Naive thymus-derived CD4-positive, alpha-beta T cell (primary cell): Measurements from ENCODE around the gene SMC1B. TPM values are rescaled to one million over a fixed set of nuclear protein-coding genes. Genes with fewer than 3 reads are reported as not detected.

Experiments
- ATAC-seq: fragments of 150-1000 bp; cut with Tn5 transposase; 2 replicates; pipeline ENCODE4 v1.10.0; 2021; ENCODE audit warnings: mild to moderate bottlenecking, moderate library complexity
- CTCF ChIA-PET: fragments of 350-600 bp; sonication (Branson Sonifier 250); formaldehyde crosslinking; loops from one replicate; lab custom pipeline; 2021; ENCODE audit warnings: antibody characterized with exemption; lab: Charles Lee
- POLR2A ChIA-PET: fragments of 350-600 bp; sonication (Branson Sonifier 250); formaldehyde crosslinking; loops from one replicate; lab custom pipeline; 2021; ENCODE audit warnings: antibody characterized with exemption, inconsistent platforms; lab: Charles Lee
- DNase-seq, 9 donors: peaks; one replicate each; pipeline versions ENCODE4 v3.0.0 to v3.0.0-alpha.2; 2020 to 2022; ENCODE audit warnings: mixed read lengths in 1 of 9
- H3K27ac ChIP-seq: one replicate; pipeline ENCODE4 v1.7.0; 2013; ENCODE audit warnings: mild to moderate bottlenecking, low read depth, low read length, moderate library complexity
- H3K27me3 ChIP-seq, 2 donors: one replicate each; pipeline ENCODE4 v1.7.0; 2013; ENCODE audit warnings: low read length in 2 of 2, mild to moderate bottlenecking in 2 of 2, moderate library complexity in 2 of 2; ENCODE audit not compliant: control insufficient read depth in 2 of 2, insufficient read depth in 2 of 2
- H3K36me3 ChIP-seq, 3 experiments: 1 replicate in 2 of 3; 2 replicates in 1 of 3; pipeline ENCODE4 v1.7.0; 2013; ENCODE audit warnings: low read length in 3 of 3, mild to moderate bottlenecking in 3 of 3, moderate library complexity in 1 of 3; ENCODE audit not compliant: insufficient read depth in 3 of 3, control insufficient read depth in 2 of 3
- H3K4me1 ChIP-seq, 2 donors: one replicate each; pipeline ENCODE4 v1.7.0; 2013; ENCODE audit warnings: low read length in 2 of 2, mild to moderate bottlenecking in 2 of 2, moderate library complexity in 1 of 2; ENCODE audit not compliant: control insufficient read depth in 2 of 2, insufficient read depth in 2 of 2
- H3K4me3 ChIP-seq: 2 replicates; pipeline ENCODE4 v1.7.0; 2013; ENCODE audit warnings: mild to moderate bottlenecking, low read length
- H3K9me3 ChIP-seq, 3 experiments: 1 replicate in 2 of 3; 2 replicates in 1 of 3; pipeline ENCODE4 v1.7.0; 2013; ENCODE audit warnings: low read length in 3 of 3; ENCODE audit not compliant: control insufficient read depth in 2 of 3
- H3K27ac Mint-ChIP-seq, 9 donors: one replicate each; pipeline ENCODE4 v1.8.0; 2020 to 2022; ENCODE audit warnings: mixed read lengths in 9 of 9, mild to moderate bottlenecking in 8 of 9, moderate library complexity in 5 of 9, inconsistent platforms in 2 of 9
- H3K27me3 Mint-ChIP-seq, 5 donors: one replicate each; pipeline ENCODE4 v1.8.0; 2021 to 2022; ENCODE audit warnings: mixed read lengths in 5 of 5, mild to moderate bottlenecking in 1 of 5
- H3K36me3 Mint-ChIP-seq, 5 donors: one replicate each; pipeline ENCODE4 v1.8.0; 2020 to 2022; ENCODE audit warnings: mixed read lengths in 5 of 5, mild to moderate bottlenecking in 3 of 5, inconsistent platforms in 1 of 5
- H3K4me1 Mint-ChIP-seq, 7 donors: one replicate each; pipeline ENCODE4 v1.8.0; 2020 to 2022; ENCODE audit warnings: mixed read lengths in 7 of 7, mild to moderate bottlenecking in 3 of 7, inconsistent platforms in 1 of 7
- H3K4me3 Mint-ChIP-seq, 10 donors: one replicate each; pipeline ENCODE4 v1.8.0; 2020 to 2022; ENCODE audit warnings: mild to moderate bottlenecking in 10 of 10, mixed read lengths in 10 of 10, moderate library complexity in 6 of 10, inconsistent platforms in 2 of 10
- H3K9me3 Mint-ChIP-seq, 11 donors: one replicate each; pipeline ENCODE4 v1.8.0; 2020 to 2022; ENCODE audit warnings: mixed read lengths in 11 of 11, mild to moderate bottlenecking in 4 of 11, inconsistent platforms in 1 of 11, moderate library complexity in 1 of 11
- intact Hi-C, 2 donors: fragments of 100-400 bp; cut with micrococcal nuclease; formaldehyde crosslinking; loops; one replicate each; pipeline ENCODE4 v1.15.1; 2023
- polyA plus RNA-seq, 2 donors: library from polyadenylated mRNA; unstranded; fragments of 300-500 nt; fragmentation: Illumina TruSeq; gene quantifications; one replicate each; pipeline ENCODE4 v1.2.3, GENCODE V29; 2021
- total RNA-seq, 6 experiments: library from RNA in 5 of 6; stranded (reverse) in 5 of 6; gene quantifications; 1 replicate in 5 of 6; 2 replicates in 1 of 6; pipeline ENCODE4 v1.2.3 and lab custom pipeline; 2021 to 2026

SMC1B gene
- total and polyA plus RNA-seq, 7 experiments from 2014 or later = 0.11 to 0.70 TPM; not detected in 5

- no peaks in the 10 kb centered on the region for H3K27me3 Mint-ChIP-seq
- Histone ChIP-seq H3K4me3 (no peak overlapping the region), H3K27me3 (no peaks in the 10 kb centered on the region), H3K9me3 (no peaks in the 10 kb centered on the region), H3K27ac (no peak overlapping the region), H3K36me3 (peaks cover 0 to 9% (median 0%) of the 10 kb centered on the region in 3 experiments), H3K4me1 (peaks cover 25 to 40% of the 10 kb centered on the region in 2 donors)
- H3K27ac Mint-ChIP-seq = peak overlapping the region; percentile 3 to 100 (median 99)
- peaks cover 45 to 91% (median 83%) of the 10 kb centered on the region in 7 donors for H3K4me1 Mint-ChIP-seq
- H3K4me3 Mint-ChIP-seq = peak overlapping the region in 6 of 10 donors; percentile 6 to 55 (median 31)
- DNase-seq = no peak
- H3K36me3 Mint-ChIP-seq = peaks cover 0 to 20% (median 0%) of the 10 kb centered on the region in 5 donors
- ATAC-seq = no peak
- ChIA-PET POLR2A (interaction anchor here (1.2 kb wide), 1 partner anchor 21 kb away, joined by 4 read pairs; no protein-coding TSS in a partner anchor), CTCF (no interaction called here)
- intact Hi-C loops = no loop called here
- H3K9me3 Mint-ChIP-seq = no peaks in the 10 kb centered on the region
Observed at GRCh38 chr22:45314054-45314721, 99.2 kb downstream of the SMC1B start.

- intact Hi-C loops = no loop called here
- Mint-ChIP-seq H3K27me3 (no peaks in the 10 kb centered on the region), H3K36me3 (peaks cover 0 to 20% (median 0%) of the 10 kb centered on the region in 5 donors), H3K4me3 (peak overlapping the region in 8 of 10 donors; percentile 3 to 97 (median 31)), H3K27ac (peak overlapping the region in 8 of 9 donors; percentile 62 to 99 (median 88)), H3K9me3 (no peaks in the 10 kb centered on the region), H3K4me1 (peaks cover 47 to 86% (median 78%) of the 10 kb centered on the region in 7 donors)
- no peak for ATAC-seq
- DNase-seq = no peak
- Histone ChIP-seq H3K36me3 (peaks cover 0 to 9% (median 0%) of the 10 kb centered on the region in 3 experiments), H3K4me3 (no peak overlapping the region), H3K27ac (no peak overlapping the region), H3K4me1 (peaks cover 23 to 41% of the 10 kb centered on the region in 2 donors), H3K9me3 (no peaks in the 10 kb centered on the region), H3K27me3 (no peaks in the 10 kb centered on the region)
- POLR2A ChIA-PET = interaction anchor here (0.7 to 8.9 kb wide), 2 partner anchors 10 to 15 kb away, joined by 4 to 73 read pairs; no protein-coding TSS in a partner anchor
- CTCF ChIA-PET = interaction anchor here (1.2 kb wide), 1 partner anchor 99 kb away, joined by 3 read pairs; no protein-coding TSS in a partner anchor
Observed at GRCh38 chr22:45312856-45313255, 100.5 kb downstream of the SMC1B start.

GRCh38 chr22:45312415-45312814, 101.0 kb downstream of the SMC1B start:
- ATAC-seq (no peak), DNase-seq (no peak)
- ChIA-PET POLR2A (interaction anchor here (0.7 to 8.9 kb wide), 3 partner anchors 11 to 29 kb away, joined by 4 to 73 read pairs (median 5); no protein-coding TSS in a partner anchor), CTCF (interaction anchor here (1.2 kb wide), 1 partner anchor 99 kb away, joined by 3 read pairs; no protein-coding TSS in a partner anchor)
- no peaks in the 10 kb centered on the region for H3K9me3 Mint-ChIP-seq
- H3K4me3 Mint-ChIP-seq = peak overlapping the region in 7 of 10 donors; percentile 3 to 97 (median 84)
- Histone ChIP-seq H3K4me3 (no peak overlapping the region), H3K36me3 (peaks cover 0 to 9% (median 0%) of the 10 kb centered on the region in 3 experiments), H3K27me3 (no peaks in the 10 kb centered on the region), H3K4me1 (peaks cover 19 to 37% of the 10 kb centered on the region in 2 donors), H3K9me3 (no peaks in the 10 kb centered on the region), H3K27ac (no peak overlapping the region)
- peaks cover 47 to 82% (median 73%) of the 10 kb centered on the region in 7 donors for H3K4me1 Mint-ChIP-seq
- intact Hi-C loops = no loop called here
- H3K36me3 Mint-ChIP-seq = peaks cover 0 to 20% (median 0%) of the 10 kb centered on the region in 5 donors
- peak overlapping the region in 8 of 9 donors; percentile 62 to 99 (median 90) for H3K27ac Mint-ChIP-seq
- no peaks in the 10 kb centered on the region for H3K27me3 Mint-ChIP-seq

GRCh38 chr22:45310977-45311531, 102.3 kb downstream of the SMC1B start:
- Histone ChIP-seq H3K27ac (peak overlapping the region; percentile 96), H3K9me3 (no peaks in the 10 kb centered on the region), H3K36me3 (peaks cover 0 to 6% (median 0%) of the 10 kb centered on the region in 3 experiments), H3K4me3 (peak overlapping the region; percentile 76), H3K27me3 (no peaks in the 10 kb centered on the region), H3K4me1 (peaks cover 14 to 24% of the 10 kb centered on the region in 2 donors)
- DNase-seq = no peak
- Mint-ChIP-seq H3K27ac (peak overlapping the region; percentile 88 to 99 (median 92)), H3K4me1 (peaks cover 45 to 68% (median 62%) of the 10 kb centered on the region in 7 donors), H3K27me3 (no peaks in the 10 kb centered on the region), H3K4me3 (peak overlapping the region; percentile 84 to 97 (median 89)), H3K9me3 (no peaks in the 10 kb centered on the region), H3K36me3 (peaks cover 0 to 17% (median 0%) of the 10 kb centered on the region in 5 donors)
- CTCF ChIA-PET = no interaction called here
- intact Hi-C loops = no loop called here
- no peak for ATAC-seq
- POLR2A ChIA-PET = interaction anchor here (0.7 to 8.9 kb wide), 5 partner anchors 8 to 30 kb away, joined by 3 to 73 read pairs (median 7); no protein-coding TSS in a partner anchor

GRCh38 chr22:45310331-45310976, 102.9 kb downstream of the SMC1B start:
- CTCF ChIA-PET = no interaction called here
- H3K36me3 Mint-ChIP-seq = peaks cover 0 to 17% (median 0%) of the 10 kb centered on the region in 5 donors
- peaks cover 39 to 62% (median 56%) of the 10 kb centered on the region in 7 donors for H3K4me1 Mint-ChIP-seq
- POLR2A ChIA-PET = interaction anchor here (0.9 to 8.9 kb wide), 5 partner anchors 9 to 104 kb away, joined by 3 to 73 read pairs (median 7); partner anchors contain the start of gene RIBC2
- no peaks in the 10 kb centered on the region for H3K9me3 Mint-ChIP-seq
- H3K27ac ChIP-seq = peak overlapping the region; percentile 96
- no peaks in the 10 kb centered on the region for H3K27me3 Mint-ChIP-seq
- no peaks in the 10 kb centered on the region for H3K27me3 ChIP-seq
- no peaks in the 10 kb centered on the region for H3K9me3 ChIP-seq
- H3K36me3 ChIP-seq = peaks cover 0 to 6% (median 0%) of the 10 kb centered on the region in 3 experiments
- H3K27ac Mint-ChIP-seq = peak overlapping the region; percentile 88 to 99 (median 92)
- peak overlapping the region; percentile 84 to 97 (median 89) for H3K4me3 Mint-ChIP-seq
- ATAC-seq = no peak
- H3K4me3 ChIP-seq = peak overlapping the region; percentile 76
- peak in 4 of 9 donors; percentile 17 to 46 (median 24) for DNase-seq
- H3K4me1 ChIP-seq = peaks cover 14 to 21% of the 10 kb centered on the region in 2 donors
- intact Hi-C loops = no loop called here
